ENCODE measurements around the gene CLN5.

Gene CLN5

GRCh38 chr13:77022341-77022740 is 30.5 kb downstream of the CLN5 start:
- no peak for DNase-seq

- peak; percentile 70 for DNase-seq
These were observed 34.5 kb downstream of the CLN5 start for GRCh38 chr13:77026255-77026860.

DNA sequence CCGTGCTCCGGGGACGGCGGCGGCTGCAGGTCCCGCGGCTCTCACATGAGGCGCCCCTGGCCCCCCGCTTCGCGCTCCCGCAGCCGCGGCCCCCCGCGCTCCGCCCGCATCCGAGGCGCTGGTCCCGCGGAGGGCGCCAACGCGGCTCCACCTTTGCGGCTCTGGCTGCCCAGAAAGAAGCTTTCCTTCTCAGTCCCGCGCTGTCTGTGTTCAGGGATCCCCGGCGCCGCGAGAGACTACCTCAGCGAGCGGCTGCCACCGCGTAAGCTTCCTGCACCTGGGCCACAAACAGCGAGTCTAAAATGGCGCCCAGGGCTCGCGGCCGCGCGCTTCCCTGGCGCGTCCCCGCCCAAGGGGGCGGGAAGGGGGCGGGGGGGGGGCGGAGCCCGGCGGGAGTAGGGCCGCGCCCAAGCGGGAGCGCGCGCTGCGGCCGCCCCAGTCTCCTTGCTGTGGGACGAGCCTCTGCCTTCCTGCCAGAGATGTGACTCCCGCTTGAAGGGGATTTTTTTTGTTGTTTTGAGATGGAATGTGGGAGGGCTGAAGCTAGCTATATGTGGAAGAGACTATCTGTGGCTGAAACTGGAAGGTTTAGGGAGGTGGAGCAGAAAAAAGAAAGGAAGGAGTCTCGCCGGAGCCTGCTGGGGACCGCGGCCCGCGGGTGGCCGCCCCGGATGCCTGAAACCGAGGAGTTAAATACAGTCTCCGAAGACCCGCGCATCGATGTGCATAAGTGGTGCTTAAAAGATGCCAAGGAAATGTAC is 35.2 kb downstream of the CLN5 start, which contains the start of gene FBXL3:
Gene FBXL3, minus strand, starts transcription at position 299 of the 761 bp plus-strand sequence. CDS start 5,299 bp downstream, outside the sequence.
- DNase-seq, result peak; percentile 80

GRCh38 chr13:77028202-77028601 is 36.3 kb downstream of the CLN5 start:
- DNase-seq, result no peak

- no peak for DNase-seq
These were observed 37.6 kb downstream of the CLN5 start for GRCh38 chr13:77029436-77029835.

GRCh38 chr13:77031656-77032243 is 39.9 kb downstream of the CLN5 start:
- no peak for DNase-seq

DNA sequence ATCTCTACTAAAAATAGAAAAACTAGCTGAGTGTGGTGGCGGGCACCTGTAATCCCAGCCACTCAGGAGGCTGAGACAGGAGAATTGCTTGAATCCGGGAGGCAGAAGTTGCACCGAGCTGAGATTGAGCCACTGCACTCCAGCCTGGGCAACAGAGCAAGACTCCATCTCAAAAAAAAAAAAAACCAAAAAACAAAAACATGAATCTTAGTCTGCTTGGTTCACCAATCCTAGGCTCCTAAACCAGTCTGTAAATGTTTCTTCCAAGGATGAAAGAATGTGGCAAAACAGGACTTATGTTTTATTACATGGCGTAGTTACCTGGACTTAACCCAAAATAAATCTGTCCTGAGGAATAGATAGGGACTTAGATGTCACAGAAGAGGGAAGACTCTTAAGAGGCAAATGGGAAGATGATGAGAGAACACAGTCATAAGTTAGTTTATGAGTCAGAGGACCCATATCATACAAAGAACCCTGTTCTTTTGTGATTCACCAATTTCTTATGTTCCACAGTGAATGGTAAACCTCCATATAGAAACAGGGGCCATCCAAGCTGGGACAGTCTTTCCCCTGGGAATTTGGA is 41.9 kb downstream of the CLN5 start:
- no peak for DNase-seq

- no peak for DNase-seq
These were observed 43.0 kb downstream of the CLN5 start for GRCh38 chr13:77034881-77035280.

DNA sequence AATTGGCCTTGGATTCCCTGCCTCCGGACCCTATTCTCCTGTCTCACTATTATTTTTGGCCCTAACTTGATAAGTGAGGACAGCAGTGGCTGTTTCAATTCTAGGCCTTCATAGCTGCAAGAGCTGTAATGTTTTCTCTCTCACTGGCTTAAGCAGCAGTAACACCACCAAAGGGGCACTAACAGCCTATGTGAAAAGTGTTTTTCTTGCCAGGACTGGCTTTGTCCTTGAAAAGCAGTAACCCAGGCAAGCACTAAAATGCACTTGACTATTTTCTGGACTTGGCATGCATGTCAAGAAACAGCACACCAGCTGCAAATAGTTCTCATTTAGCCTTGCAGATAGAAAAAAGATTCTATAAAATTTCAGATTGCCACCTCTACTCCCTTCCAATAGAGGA is 44.4 kb downstream of the CLN5 start:
- no peak for DNase-seq

DNA sequence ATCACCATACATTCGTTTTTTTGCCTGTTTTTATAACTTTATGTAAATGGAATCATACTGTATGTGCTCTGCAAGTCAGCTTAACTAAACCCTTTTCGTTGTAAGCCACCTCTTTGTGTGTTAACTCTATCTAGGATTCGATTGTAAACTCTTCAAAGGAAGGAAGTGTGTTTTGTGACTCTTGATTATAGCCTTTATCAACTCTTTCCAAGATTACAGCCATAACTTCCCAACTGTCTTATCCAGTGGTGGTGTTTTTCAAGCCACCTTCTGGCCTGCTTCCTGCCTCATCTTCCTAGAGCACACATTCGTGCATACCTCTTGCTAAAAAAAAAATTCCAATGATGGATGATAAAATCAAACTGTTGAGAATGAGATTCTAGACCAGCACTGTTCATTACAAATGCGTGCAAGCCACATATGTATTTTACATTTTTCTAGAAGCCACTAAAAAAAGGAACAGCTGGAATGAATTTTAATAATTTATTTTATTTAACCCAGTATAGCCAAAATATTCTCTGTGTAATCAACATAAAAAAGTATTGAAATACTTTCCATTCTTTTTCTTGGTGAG is 47.1 kb downstream of the CLN5 start:
- no peak for DNase-seq

GRCh38 chr13:77040076-77040475 is 48.2 kb downstream of the CLN5 start:
- DNase-seq, result no peak

DNA sequence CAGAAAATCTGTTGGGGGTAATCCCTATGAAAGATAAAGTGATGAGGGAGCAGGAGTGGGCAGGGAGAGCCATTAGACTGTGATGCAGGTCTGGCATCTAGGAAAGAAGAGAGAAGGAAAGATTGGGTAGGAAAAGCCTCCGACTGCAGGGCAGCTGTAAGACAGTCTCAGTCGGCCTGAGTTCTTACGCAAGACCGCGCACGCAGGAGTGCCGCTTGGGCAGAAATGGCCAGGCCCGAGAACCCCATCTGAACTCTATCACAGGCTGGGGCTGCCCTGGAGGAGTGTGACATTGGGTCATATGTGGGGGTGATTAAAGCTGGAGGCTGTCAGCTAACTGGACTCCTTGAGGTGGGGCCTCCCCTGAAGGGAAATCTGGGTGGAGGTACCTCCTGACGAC is 49.0 kb downstream of the CLN5 start:
- DNase-seq, result no peak

GRCh38 chr13:77042566-77043177 is 50.8 kb downstream of the CLN5 start:
- no peak for DNase-seq

- DNase-seq, result no peak
These were observed 55.9 kb downstream of the CLN5 start for GRCh38 chr13:77047649-77048343.

GRCh38 chr13:77048681-77049080 is 56.8 kb downstream of the CLN5 start:
- DNase-seq, result no peak

- DNase-seq, result no peak
These were observed 61.3 kb downstream of the CLN5 start for GRCh38 chr13:77053192-77053591.

Measured in effector CD8-positive, alpha-beta T cell (primary cell).